Measurements from ENCODE around the gene SPSB1.

Gene SPSB1

DNA sequence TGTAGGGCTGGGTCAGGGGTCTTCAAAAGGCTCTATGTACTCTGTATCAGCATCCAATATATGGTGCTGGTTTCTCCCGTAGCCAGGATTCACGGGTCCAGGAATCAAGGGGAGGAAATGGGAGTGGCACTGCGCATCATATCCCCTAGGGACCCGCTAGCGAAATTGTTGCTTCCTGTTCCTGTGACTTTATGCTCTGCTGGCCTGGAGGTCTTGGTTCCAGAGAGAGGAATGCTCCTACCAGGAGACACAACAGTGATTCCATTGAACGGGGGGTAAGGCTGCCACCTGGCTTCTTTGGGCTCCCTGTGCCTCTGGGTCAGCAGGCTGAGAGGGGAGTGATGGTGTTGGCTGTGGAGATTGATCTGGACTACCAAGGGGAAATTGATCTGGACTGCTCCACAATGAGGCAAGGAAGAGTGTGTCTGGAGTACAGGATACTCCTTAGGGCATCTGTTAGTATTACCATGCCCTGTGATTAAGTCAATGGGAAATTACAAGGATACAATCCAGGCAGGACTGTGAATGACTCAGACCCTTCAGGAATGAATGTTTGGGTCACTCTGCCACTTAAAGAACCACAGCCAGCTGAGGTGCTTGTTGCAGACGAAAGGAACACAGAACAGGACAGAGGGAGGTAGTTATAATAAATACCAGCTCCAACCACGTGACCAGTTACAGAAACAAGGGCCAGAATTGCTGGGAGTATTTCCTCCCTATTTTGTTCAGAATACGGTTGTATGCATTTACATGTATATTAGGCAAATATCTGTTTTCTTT lies 10.2 kb downstream of the SPSB1 start:
- DNase-seq (ENCODE audit: low read depth in 1 of 2, low spot score in 1 of 2): peak in 1 of 2 experiments; percentile 61
- TF ChIP-seq JUND (IDR thresholded peaks at IDR 0.05; ENCODE audit: low read depth): no peak
- in situ Hi-C loops (cut with HindIII; ENCODE audit: low pct_unique_long_range_greater_than_20kb, low sequenced_read_pairs): no loop called here

DNA sequence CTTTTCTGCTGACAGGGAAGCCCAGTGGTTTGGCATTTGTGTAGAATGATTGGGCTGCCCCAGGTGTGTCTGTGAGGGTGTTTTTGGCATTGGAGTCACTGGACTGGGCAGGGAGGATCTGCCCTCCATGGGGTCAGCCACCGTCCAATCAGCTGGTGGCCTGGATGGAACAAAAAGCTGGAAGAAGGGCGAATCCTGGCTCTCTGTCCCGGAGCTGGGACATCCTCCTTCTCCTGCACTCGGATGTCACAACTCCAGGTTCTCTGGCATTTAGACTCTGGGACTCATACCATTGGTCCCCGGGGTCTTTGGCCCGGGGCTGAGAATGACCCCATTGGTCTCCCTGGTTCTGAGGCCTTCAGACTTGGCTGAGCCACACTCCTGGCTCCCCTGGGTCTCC lies 11.2 kb downstream of the SPSB1 start:
- in situ Hi-C loops (cut with HindIII; ENCODE audit: low pct_unique_long_range_greater_than_20kb, low sequenced_read_pairs): no loop called here
- TF ChIP-seq JUND (IDR thresholded peaks at IDR 0.05; ENCODE audit: low read depth): no peak
- DNase-seq (ENCODE audit: low read depth in 1 of 2, low spot score in 1 of 2): no peak

DNA sequence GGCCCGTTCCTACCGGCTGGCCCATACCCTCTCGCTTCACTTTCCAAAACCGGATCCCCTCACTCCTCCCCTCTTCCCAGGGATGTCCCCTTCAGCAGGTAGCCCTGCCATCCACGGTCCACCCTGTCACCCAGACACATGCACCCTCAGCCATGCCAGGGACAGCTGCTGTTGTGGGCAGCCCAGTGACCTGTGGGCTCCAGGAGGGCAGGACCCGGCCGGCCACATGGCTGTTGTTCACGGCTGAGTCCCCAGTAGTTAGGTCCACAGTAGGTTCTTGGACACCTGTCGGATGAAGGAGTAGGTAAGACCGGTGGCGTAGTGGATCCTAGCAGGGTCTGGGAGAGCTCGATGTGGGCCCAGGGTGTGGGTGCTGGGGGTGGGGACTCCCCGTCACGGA lies 12.5 kb downstream of the SPSB1 start:
- TF ChIP-seq JUND (IDR thresholded peaks at IDR 0.05; ENCODE audit: low read depth): no peak
- in situ Hi-C loops (cut with HindIII; ENCODE audit: low pct_unique_long_range_greater_than_20kb, low sequenced_read_pairs): no loop called here
- DNase-seq (ENCODE audit: low read depth in 1 of 2, low spot score in 1 of 2): no peak

DNA sequence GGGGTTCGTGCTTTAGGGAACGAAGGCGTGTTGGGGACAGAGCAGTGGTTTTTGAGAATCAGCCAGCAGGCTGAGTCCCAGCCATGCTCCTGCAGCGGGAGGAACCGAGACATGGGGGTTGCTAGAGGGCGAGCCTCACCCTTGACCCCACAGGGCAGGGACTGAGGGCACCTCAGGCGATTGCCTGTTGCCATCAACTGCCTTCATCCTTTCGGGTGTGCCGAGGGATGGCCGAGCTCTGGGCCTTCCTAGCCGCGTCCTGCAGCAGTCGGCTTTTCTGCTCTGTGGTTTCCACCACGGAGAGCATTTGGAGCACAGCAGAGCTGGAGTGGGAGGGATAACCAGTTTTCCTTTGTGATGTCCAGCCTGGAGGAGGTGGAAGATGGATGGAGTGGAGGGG lies 13.3 kb downstream of the SPSB1 start:
- no peak for TF ChIP-seq JUND (IDR thresholded peaks at IDR 0.05; ENCODE audit: low read depth)
- in situ Hi-C loops (cut with HindIII; ENCODE audit: low pct_unique_long_range_greater_than_20kb, low sequenced_read_pairs): no loop called here
- no peak for DNase-seq (ENCODE audit: low read depth in 1 of 2, low spot score in 1 of 2)

DNA sequence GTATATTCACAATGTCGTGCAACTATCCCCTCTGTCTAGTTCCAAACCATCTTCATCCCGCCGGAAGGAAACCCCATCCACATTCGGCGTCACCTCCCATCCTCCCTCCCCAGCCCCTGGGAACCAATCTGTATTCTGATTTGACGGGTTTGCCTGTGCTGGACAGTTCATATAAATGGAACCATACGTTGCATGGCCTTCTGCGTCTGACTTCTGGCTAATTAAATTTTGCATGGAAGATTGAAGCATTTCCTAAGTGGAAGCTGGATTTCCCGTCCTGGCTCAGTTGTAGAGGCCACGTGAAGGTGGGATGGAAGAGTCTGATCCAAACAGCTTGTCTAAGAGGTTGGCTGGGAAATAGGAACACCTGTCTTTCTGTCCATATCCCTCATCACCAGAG lies 14.6 kb downstream of the SPSB1 start:
- in situ Hi-C loops (cut with HindIII; ENCODE audit: low pct_unique_long_range_greater_than_20kb, low sequenced_read_pairs): no loop called here
- no peak for TF ChIP-seq JUND (IDR thresholded peaks at IDR 0.05; ENCODE audit: low read depth)

DNA sequence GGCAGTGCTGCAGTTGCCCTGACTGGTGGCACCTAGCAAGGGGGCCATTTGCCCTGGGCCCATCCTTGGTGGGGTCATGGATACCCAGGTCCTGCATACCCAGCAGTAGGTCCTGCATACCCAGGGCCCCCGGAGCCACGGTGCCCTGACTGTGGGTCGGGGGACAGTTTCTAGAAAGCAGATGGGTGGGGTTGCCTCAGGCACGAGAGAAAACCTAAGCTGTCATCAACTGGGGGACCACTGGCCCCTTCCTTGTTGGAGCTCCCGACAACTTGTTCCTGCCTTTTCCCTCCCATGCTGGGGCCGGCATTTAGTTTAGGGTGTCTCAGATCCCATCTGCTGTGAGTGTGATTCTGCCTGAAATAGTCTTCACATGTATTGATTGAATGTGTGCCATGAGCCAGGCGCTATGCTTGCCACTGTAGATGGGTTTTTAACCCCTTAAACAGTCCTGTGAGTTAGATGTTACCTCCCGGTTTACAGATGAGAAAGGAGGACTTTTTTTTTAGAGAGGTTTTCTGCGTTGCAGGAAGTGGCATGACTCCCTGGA lies 15.6 kb downstream of the SPSB1 start:
- TF ChIP-seq JUND (IDR thresholded peaks at IDR 0.05; ENCODE audit: low read depth): no peak
- no peak for DNase-seq (ENCODE audit: low read depth in 1 of 2, low spot score in 1 of 2)
- in situ Hi-C loops (cut with HindIII; ENCODE audit: low pct_unique_long_range_greater_than_20kb, low sequenced_read_pairs): no loop called here

More for the DNA sequence above, 14.6 kb downstream of the SPSB1 start:
- no peak for DNase-seq (ENCODE audit: low read depth in 1 of 2, low spot score in 1 of 2)

DNA sequence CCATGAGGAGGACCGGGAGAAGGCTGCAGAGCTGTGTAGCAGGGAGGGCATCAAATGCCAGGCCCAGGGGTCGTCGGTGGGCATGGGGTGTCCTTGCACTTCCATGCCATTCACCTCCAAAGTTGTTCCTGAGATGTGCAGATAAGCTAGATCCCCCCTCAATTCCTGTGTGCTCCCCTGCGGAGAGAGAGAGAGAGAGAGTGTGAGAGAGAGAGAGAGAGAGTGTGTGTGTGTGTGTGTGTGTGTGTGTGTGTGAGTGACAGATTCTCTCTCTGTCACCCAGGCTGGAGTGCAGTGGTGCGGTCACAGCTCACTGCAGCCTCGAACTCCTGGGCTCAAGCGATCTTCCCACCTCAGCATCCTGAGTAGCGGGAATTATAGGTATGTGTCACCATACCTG lies 16.4 kb downstream of the SPSB1 start:
- in situ Hi-C loops (cut with HindIII; ENCODE audit: low pct_unique_long_range_greater_than_20kb, low sequenced_read_pairs): no loop called here
- no peak for DNase-seq (ENCODE audit: low read depth in 1 of 2, low spot score in 1 of 2)
- no peak for TF ChIP-seq JUND (IDR thresholded peaks at IDR 0.05; ENCODE audit: low read depth)

DNA sequence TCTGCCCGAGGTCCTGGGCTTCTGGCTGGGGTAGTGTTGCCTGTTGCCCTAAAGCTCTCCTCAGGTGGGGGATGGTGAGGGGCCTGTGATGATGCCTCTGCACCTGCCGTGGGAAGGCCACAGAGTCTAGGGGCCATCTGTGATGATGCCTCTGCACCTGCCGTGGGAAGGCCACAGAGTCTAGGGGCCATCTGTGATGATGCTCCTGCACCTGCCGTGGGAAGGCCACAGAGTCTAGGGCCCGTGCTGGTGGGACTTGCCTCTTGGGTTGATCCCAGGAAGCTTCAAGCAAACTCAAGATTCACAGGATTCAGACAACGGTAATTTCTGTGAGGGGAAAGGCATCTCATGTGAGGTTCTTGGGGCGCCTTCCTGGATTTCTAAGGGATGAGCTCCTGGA lies 17.3 kb downstream of the SPSB1 start:
- in situ Hi-C loops (cut with HindIII; ENCODE audit: low pct_unique_long_range_greater_than_20kb, low sequenced_read_pairs): no loop called here
- no peak for DNase-seq (ENCODE audit: low read depth in 1 of 2, low spot score in 1 of 2)
- TF ChIP-seq JUND (IDR thresholded peaks at IDR 0.05; ENCODE audit: low read depth): no peak

DNA sequence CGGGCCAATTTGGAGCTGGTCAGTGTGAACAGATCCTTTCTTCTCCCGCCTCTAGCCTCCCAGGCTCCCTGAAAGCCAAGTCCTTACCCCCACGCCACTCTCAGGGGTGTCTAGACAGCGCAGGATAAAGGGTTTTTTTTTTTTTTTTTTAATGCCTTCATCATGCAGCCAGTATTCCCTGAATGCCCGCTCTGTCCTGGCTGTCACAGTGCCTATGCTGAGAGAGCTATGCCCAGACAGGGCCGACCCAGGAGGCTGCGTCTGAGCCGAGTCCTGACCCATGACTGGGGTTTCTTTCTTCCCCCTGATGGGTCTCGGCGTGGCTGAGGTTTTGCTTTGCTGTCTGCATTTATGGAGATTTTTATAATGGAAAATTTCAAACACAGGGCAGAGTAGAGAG lies 18.3 kb downstream of the SPSB1 start:
- in situ Hi-C loops (cut with HindIII; ENCODE audit: low pct_unique_long_range_greater_than_20kb, low sequenced_read_pairs): no loop called here
- no peak for DNase-seq (ENCODE audit: low read depth in 1 of 2, low spot score in 1 of 2)
- no peak for TF ChIP-seq JUND (IDR thresholded peaks at IDR 0.05; ENCODE audit: low read depth)

DNA sequence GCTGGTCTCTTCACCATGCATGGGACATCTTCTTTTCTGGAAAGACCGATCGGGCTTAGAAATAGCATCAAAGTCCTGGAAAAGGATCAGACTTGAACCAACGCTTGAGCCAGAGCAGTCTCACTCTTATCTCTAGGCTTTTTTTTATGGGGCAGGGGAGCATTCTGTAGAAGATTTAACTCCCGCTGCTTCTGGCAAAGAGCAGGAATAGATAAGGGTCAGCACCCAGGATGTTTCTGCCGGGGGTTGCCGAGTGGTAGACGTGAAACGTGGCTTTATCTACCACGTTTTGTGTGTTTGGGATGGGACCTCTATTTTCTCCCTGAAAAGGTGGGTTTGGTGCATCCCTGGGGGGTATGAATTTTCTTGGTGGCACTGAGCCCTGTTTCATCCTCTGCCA lies 18.8 kb downstream of the SPSB1 start:
- TF ChIP-seq JUND (IDR thresholded peaks at IDR 0.05; ENCODE audit: low read depth): no peak
- DNase-seq (ENCODE audit: low read depth in 1 of 2, low spot score in 1 of 2): no peak
- in situ Hi-C loops (cut with HindIII; ENCODE audit: low pct_unique_long_range_greater_than_20kb, low sequenced_read_pairs): no loop called here

DNA sequence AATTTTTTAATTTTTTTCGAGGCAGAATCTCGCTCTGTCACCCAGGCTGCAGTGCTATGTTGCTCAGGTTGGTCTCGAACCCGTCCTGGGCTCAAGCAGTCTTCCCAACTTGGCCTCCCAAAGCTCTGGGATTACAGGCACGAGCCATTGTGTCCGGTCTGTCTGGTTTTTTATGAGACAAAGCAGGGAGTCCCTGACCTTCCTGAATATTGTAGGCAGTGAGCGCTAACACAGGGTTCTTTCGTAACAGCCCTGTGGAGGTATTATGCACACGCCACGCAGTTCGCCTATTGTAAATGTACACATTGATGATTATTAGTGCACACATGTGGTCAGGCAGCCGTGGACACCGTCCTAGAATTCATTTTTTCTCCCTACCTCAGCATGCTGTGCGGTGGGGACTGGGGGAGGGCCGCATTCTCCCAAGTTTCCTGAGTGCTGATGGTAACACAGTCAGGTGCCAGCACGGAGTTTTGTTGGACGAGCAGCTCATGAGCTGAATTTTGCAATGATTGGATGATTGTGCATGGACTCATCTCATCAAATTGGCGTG lies 19.6 kb downstream of the SPSB1 start:
- TF ChIP-seq JUND (IDR thresholded peaks at IDR 0.05; ENCODE audit: low read depth): no peak
- peak; percentile 18 to 69 for DNase-seq (ENCODE audit: low read depth in 1 of 2, low spot score in 1 of 2)
- in situ Hi-C loops (cut with HindIII; ENCODE audit: low pct_unique_long_range_greater_than_20kb, low sequenced_read_pairs): no loop called here

DNA sequence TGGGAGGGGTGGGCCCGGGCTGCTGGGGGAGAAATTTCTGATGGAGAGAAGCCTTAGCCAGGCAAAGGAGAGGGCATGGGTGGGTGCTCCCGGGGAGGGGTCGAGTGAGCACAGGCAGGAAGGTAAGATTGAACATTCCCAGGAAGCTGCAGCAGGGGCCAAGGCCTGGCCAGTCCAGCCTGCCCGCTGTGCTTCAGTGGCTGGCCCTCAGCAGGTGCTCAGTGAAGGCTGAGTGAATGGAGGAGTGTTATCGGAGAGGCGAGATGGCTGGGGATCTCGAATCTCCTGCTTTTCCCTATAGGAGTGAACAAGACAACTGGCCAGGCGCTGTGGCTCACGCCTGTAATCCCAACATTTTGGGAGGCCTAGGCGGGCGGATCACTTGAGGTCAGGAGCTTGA lies 20.9 kb downstream of the SPSB1 start:
- no peak for TF ChIP-seq JUND (IDR thresholded peaks at IDR 0.05; ENCODE audit: low read depth)
- in situ Hi-C loops (cut with HindIII; ENCODE audit: low pct_unique_long_range_greater_than_20kb, low sequenced_read_pairs): no loop called here
- DNase-seq (ENCODE audit: low read depth in 1 of 2, low spot score in 1 of 2): no peak

DNA sequence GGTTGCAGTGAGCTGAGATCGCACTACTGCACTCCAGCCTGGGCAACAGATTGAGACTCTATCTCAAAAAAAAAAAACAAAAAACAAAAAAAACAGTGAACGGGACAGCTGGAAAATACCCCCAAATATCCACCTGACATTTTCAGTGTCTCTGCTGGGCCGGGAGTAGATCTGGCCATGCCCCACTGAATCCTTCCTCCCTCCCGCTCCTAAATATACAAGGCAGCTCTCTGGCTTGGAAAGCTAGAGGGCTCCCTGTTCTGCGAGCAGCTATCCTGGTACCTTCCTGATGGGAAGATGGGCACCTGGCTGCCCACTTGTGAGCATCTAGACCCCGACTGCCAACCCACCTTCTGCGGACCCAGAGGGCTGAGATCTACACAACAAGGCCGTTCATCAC lies 21.4 kb downstream of the SPSB1 start:
- DNase-seq (ENCODE audit: low read depth in 1 of 2, low spot score in 1 of 2): no peak
- in situ Hi-C loops (cut with HindIII; ENCODE audit: low pct_unique_long_range_greater_than_20kb, low sequenced_read_pairs): no loop called here
- no peak for TF ChIP-seq JUND (IDR thresholded peaks at IDR 0.05; ENCODE audit: low read depth)

Measured in T47D (cell line).